K562 (cell line): ENCODE results near the gene POMT2. TPM values are rescaled to one million over a fixed set of nuclear protein-coding genes. Genes with fewer than 3 reads are reported as not detected.

Experiments
- ATAC-seq: fragments of 200-7000 bp; cut with Tn5 transposase; 3 replicates; pipeline ENCODE4 v1.9.1; 2020; ENCODE audit warnings: moderate library complexity
- BruUV-seq: library from RNA; stranded (reverse); fragments of 400-500 nt; replicated peaks from 2 replicates; lab custom pipeline; 2021; lab: Mats Ljungman, UMichigan
- CTCF ChIA-PET: fragments of 300-600 bp; formaldehyde crosslinking; extraction: SDS; loops from one replicate; lab custom pipeline; 2021; ENCODE audit warnings: low intra/inter-chr PET ratio; lab: Yijun Ruan, JAX
- POLR2A ChIA-PET: fragments of 300-600, 350-650 bp; sonication (Branson Sonifier 250); formaldehyde crosslinking; extraction: SDS; loops from one replicate; lab custom pipeline; 2021; ENCODE audit warnings: antibody characterized with exemption, inconsistent platforms; lab: Yijun Ruan, JAX
- DNase-seq, 4 experiments: peaks; one replicate each; pipeline versions ENCODE4 v3.0.0 to v3.0.0-alpha.2; 2011 to 2018; ENCODE audit warnings: low spot score in 3 of 4, mixed read lengths in 3 of 4; ENCODE audit errors: extremely low read depth in 1 of 4
- FAIRE-seq: peaks from 2 replicates; lab custom pipeline; 2011; peaks lifted over from hg19 to GRCh38; lab: Jason Lieb, UNC
- H2AFZ ChIP-seq: 2 replicates; pipeline ENCODE4 v1.6.0; 2011; ENCODE audit warnings: low read depth, low read length, control low read depth, inconsistent platforms
- H3K27ac ChIP-seq: fragments of 200-600 bp; 3 replicates; pipeline ENCODE4 v1.8.0; 2011; ENCODE audit warnings: low read depth, mild to moderate bottlenecking, control low read depth, inconsistent platforms, low read length, moderate library complexity, mixed read lengths; ENCODE audit errors: extremely low read depth
- H3K27me3 ChIP-seq, 2 experiments: fragments of 300-600 bp in 1 of 2; 2 replicates in 1 of 2; 3 replicates in 1 of 2; pipeline versions ENCODE4 v1.6.0 to v1.8.0; 2011; ENCODE audit warnings: inconsistent platforms in 2 of 2, low read length in 2 of 2, mild to moderate bottlenecking in 1 of 2, mixed read lengths in 1 of 2, moderate library complexity in 1 of 2; ENCODE audit not compliant: control insufficient read depth in 2 of 2, insufficient read depth in 2 of 2
- H3K36me3 ChIP-seq: fragments of 300-600 bp; 3 replicates; pipeline ENCODE4 v1.8.0; 2011; ENCODE audit warnings: mild to moderate bottlenecking, low read length, inconsistent platforms; ENCODE audit not compliant: control insufficient read depth, insufficient read depth
- H3K4me1 ChIP-seq, 2 experiments: fragments of 200-600 bp in 1 of 2; replicated peaks in 1 of 2; 2 replicates in 1 of 2; 3 replicates in 1 of 2; pipeline versions ENCODE4 v1.5.1 to v1.8.0; 2011; ENCODE audit warnings: inconsistent platforms in 2 of 2, low read length in 2 of 2, mild to moderate bottlenecking in 1 of 2, mixed read lengths in 1 of 2, moderate library complexity in 1 of 2; ENCODE audit not compliant: control insufficient read depth in 2 of 2, insufficient read depth in 2 of 2
- H3K4me2 ChIP-seq: 2 replicates; pipeline ENCODE4 v1.6.1; 2011; ENCODE audit warnings: low read length, control low read depth, inconsistent platforms, mixed read lengths; ENCODE audit not compliant: insufficient read depth
- H3K4me3 ChIP-seq: fragments of 200-600 bp; sonication (generic), shearing (Covaris generic); 2 replicates; pipeline ENCODE4 v1.5.1; 2016; ENCODE audit warnings: control low read depth, inconsistent platforms
- H3K79me2 ChIP-seq: fragments of 200-600 bp; 3 replicates; pipeline ENCODE4 v1.8.0; 2011; ENCODE audit warnings: low read length, inconsistent platforms; ENCODE audit not compliant: control insufficient read depth, insufficient read depth
- H3K9ac ChIP-seq, 2 experiments: 2 replicates each; pipeline versions ENCODE4 v1.6.0 to v1.6.1; 2011; ENCODE audit warnings: low read depth in 2 of 2, low read length in 2 of 2, control low read depth in 1 of 2, inconsistent platforms in 1 of 2, mild to moderate bottlenecking in 1 of 2, mixed read lengths in 1 of 2; ENCODE audit not compliant: insufficient read depth in 1 of 2
- H3K9me1 ChIP-seq: one replicate; pipeline ENCODE4 v1.6.0; 2011; ENCODE audit warnings: inconsistent platforms, mild to moderate bottlenecking, low read length, moderate library complexity; ENCODE audit not compliant: control insufficient read depth, insufficient read depth
- H3K9me3 ChIP-seq: replicated peaks from 2 replicates; pipeline ENCODE4 v1.5.1; 2011; ENCODE audit warnings: low read depth, low read length, inconsistent platforms; ENCODE audit not compliant: control insufficient read depth, insufficient read depth
- H4K20me1 ChIP-seq: replicated peaks from 2 replicates; pipeline ENCODE4 v1.6.1; 2011; ENCODE audit warnings: low read length, inconsistent platforms, mixed read lengths; ENCODE audit not compliant: control insufficient read depth, insufficient read depth
- ATF2 ChIP-seq: sonication (generic); formaldehyde crosslinking; IDR thresholded peaks from 2 replicates; pipeline ENCODE4 v1.8.1; 2022; ENCODE audit warnings: missing genetic modification reagents
- ATF7 ChIP-seq: fragments of 450-650 bp; IDR thresholded peaks from 2 replicates; pipeline ENCODE4 v1.7.1; 2014; ENCODE audit warnings: mild to moderate bottlenecking, moderate library complexity
- BRF1 ChIP-seq: IDR thresholded peaks from 3 replicates; pipeline ENCODE4 v1.6.1; 2011; ENCODE audit warnings: borderline replicate concordance, mild to moderate bottlenecking; ENCODE audit not compliant: insufficient read length; ENCODE audit errors: extremely low read depth
- CBFB ChIP-seq: sonication (generic); formaldehyde crosslinking; IDR thresholded peaks from 2 replicates; pipeline ENCODE4 v1.4.0; 2020; ENCODE audit warnings: mild to moderate bottlenecking, missing genetic modification reagents
- CREM ChIP-seq: IDR thresholded peaks from 2 replicates; pipeline ENCODE4 v1.6.1; 2014; ENCODE audit warnings: antibody characterized with exemption, low read depth
- CXXC5 ChIP-seq: fragments of 250-450 bp; sonication (Bioruptor Pico); IDR thresholded peaks from 2 replicates; pipeline ENCODE4 v1.8.0; 2022; ENCODE audit warnings: inconsistent platforms, mild to moderate bottlenecking, moderate library complexity
- ELK1 ChIP-seq: sonication (generic); formaldehyde crosslinking; IDR thresholded peaks from 2 replicates; pipeline ENCODE4 v1.8.1; 2022; ENCODE audit warnings: missing genetic modification reagents
- FIP1L1 ChIP-seq: fragments of 200-400 bp; formaldehyde crosslinking; IDR thresholded peaks from 2 replicates; pipeline ENCODE4 v1.6.1; 2018; ENCODE audit warnings: mild to moderate bottlenecking, low read depth, low read length; ENCODE audit not compliant: poor library complexity, severe bottlenecking
- ILK ChIP-seq: fragments of 450-650 bp; IDR thresholded peaks from 2 replicates; pipeline ENCODE4 v1.6.1; 2016; ENCODE audit warnings: missing genetic modification characterization, low read depth, mild to moderate bottlenecking, missing compliant biosample characterization, moderate library complexity, borderline replicate concordance
- MYNN ChIP-seq, 2 experiments: sonication (generic); formaldehyde crosslinking in 1 of 2; IDR thresholded peaks; 2 replicates each; pipeline versions ENCODE4 v1.5.0 to v1.6.1; 2016 to 2020; ENCODE audit warnings: antibody characterized with exemption in 1 of 2, missing genetic modification reagents in 1 of 2
- RAD51 ChIP-seq: fragments of 450-650 bp; IDR thresholded peaks from 2 replicates; pipeline ENCODE4 v1.7.1; 2016; ENCODE audit warnings: low read depth, mild to moderate bottlenecking, borderline replicate concordance
- SRSF9 ChIP-seq: fragments of 200-400 bp; formaldehyde crosslinking; IDR thresholded peaks from 2 replicates; pipeline ENCODE4 v1.6.1; 2017; ENCODE audit warnings: low read depth, low read length, borderline replicate concordance
- TCF7 ChIP-seq: sonication (generic); IDR thresholded peaks from 2 replicates; pipeline ENCODE4 v1.6.1; 2016; ENCODE audit warnings: antibody characterized with exemption, borderline replicate concordance
- ZEB2 ChIP-seq: fragments of 450-650 bp; IDR thresholded peaks from 2 replicates; pipeline ENCODE4 v1.6.1; 2016
- ZFX ChIP-seq: sonication (generic); formaldehyde crosslinking; IDR thresholded peaks from 2 replicates; pipeline ENCODE4 v1.8.0; 2022; ENCODE audit warnings: mild to moderate bottlenecking, missing genetic modification reagents, moderate library complexity
- ZNF436 ChIP-seq: fragments of 250-450, 450-650 bp; sonication (Bioruptor Pico); formaldehyde crosslinking; IDR thresholded peaks from 2 replicates; pipeline ENCODE4 v1.7.0; 2020; ENCODE audit warnings: mild to moderate bottlenecking
- WGBS: fragments of 100-300 bp; shearing (Covaris generic); methylation state at CpG from one replicate; pipeline ENCODE4 v1.1.6; 2016; ENCODE audit warnings: low coverage, mixed read lengths; ENCODE audit not compliant: insufficient coverage; ENCODE audit errors: missing lambda C conversion rate; 5-methylcytosine and 5-hydroxymethylcytosine counted together
- in situ Hi-C: fragments of 300-500 bp; cut with MboI; formaldehyde crosslinking; loops from 4 replicates; pipeline ENCODE4 v1.15.0; 2018; ENCODE audit warnings: inconsistent platforms, mixed read lengths
- intact Hi-C: fragments of 100-400 bp; cut with micrococcal nuclease; formaldehyde crosslinking; loops from 2 replicates; pipeline ENCODE4 v1.14.2; 2022
- polyA plus RNA-seq, 8 experiments: library from polyadenylated mRNA; depleted of rRNA in 4 of 8; stranded (reverse) in 5 of 8; unstranded in 3 of 8; fragments of >200 nt; fragmentation: Nextera tagmentation in 2 of 8; fragmentation: Illumina TruSeq in 1 of 8; extraction: Ambion mirVana in 2 of 8; extraction: Trizol in 1 of 8; gene quantifications; 2 replicates each; pipeline versions ENCODE4 v1.2.1 to v1.2.3, GENCODE V29; 2011 to 2014; ENCODE audit warnings: inconsistent platforms in 1 of 8, missing spikeins in 1 of 8
- total RNA-seq, 7 experiments: library from RNA; depleted of rRNA in 6 of 7; stranded (reverse); fragments of >200 nt in 6 of 7; fragmentation: Illumina TruSeq in 2 of 7; extraction: Trizol in 2 of 7; gene quantifications; 2 replicates each; pipeline versions ENCODE4 v1.2.1 to v1.2.3, GENCODE V29; 2011 to 2021; ENCODE audit warnings: low replicate concordance in 1 of 7

Gene POMT2
- total and polyA plus RNA-seq, 9 of the 15 experiments (the other 6 are each of a cell fraction or from before 2014, with no cell fraction given), result 0.39 to 16.6 (median 7.8) TPM

GRCh38 chr14:77228056-77228455 lies 92.6 kb downstream of the POMT2 start:
- CTCF ChIA-PET, result no interaction called here

DNA sequence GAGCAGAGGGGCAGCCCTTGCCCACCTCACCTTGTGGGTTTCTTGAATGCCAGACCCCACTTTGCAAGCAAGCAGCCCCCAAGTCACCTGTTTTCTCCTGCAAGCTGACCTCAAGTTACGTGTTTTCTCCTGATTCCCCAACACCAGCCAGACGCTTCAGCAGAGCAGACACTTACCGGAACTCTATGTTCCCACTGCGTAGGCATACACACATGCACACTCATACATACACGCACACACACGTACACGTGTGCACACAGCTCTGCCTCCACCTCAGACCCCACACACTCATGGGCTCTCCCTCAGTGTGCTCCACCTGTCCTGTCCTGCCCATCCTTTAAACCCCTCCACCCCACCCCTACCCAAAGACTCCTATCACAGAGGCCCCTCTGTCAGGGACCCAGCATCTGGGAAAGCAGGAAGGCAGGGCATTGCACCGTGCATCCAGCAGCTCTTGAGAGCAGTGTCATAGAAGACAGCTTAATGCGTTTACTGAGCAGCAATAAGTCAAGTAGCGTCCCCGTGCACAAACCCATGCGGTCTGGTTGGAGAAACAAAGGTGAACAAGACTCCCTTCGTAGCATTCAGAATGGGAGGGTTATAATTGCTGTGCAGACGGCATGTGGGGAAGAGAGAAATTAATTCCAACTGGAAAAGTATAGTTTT lies 94.7 kb downstream of the POMT2 start:
- no peak overlapping the region for H3K27ac ChIP-seq
- no peak overlapping the region for H2AFZ ChIP-seq
- H3K27me3 ChIP-seq, result peaks cover 3 to 23% of the 10 kb centered on the region in 2 experiments; a peak in 4 of 5 replicates
- H3K36me3 ChIP-seq, result no peaks in the 10 kb centered on the region
- ATAC-seq (no peak), FAIRE-seq (no peak), DNase-seq (no peak)
- no peak overlapping the region for H3K4me2 ChIP-seq
- no peaks in the 10 kb centered on the region for H3K9me3 ChIP-seq
- no peaks in the 10 kb centered on the region for H3K79me2 ChIP-seq
- no TSS peak for BruUV-seq
- 2% methylated on average over 14 of the region's 14 CpGs for WGBS
- POLR2A ChIA-PET, result no interaction called here
- intact Hi-C loops (no loop called here), in situ Hi-C loops (no loop called here)
- CTCF ChIA-PET, result no interaction called here
- H3K9me1 ChIP-seq, result no peaks in the 10 kb centered on the region
- H3K9ac ChIP-seq, result no peak overlapping the region
- no peak overlapping the region for H3K4me3 ChIP-seq
- no peaks in the 10 kb centered on the region for H4K20me1 ChIP-seq
- H3K4me1 ChIP-seq, result no peaks in the 10 kb centered on the region; a peak in 1 of 5 replicates
- no peak for TF ChIP-seq CXXC5 (CRISPR knock-in tag)
- TF ChIP-seq CREM, result no peak
- no peak for TF ChIP-seq MYNN (IDR thresholded peaks at IDR 0.05)
- TF ChIP-seq MYNN (CRISPR knock-in tag; IDR thresholded peaks at IDR 0.05), result no peak
- no peak for TF ChIP-seq ZFX
- TF ChIP-seq CBFB, result no peak
- no peak for TF ChIP-seq ZEB2
- TF ChIP-seq ATF2, result no peak
- TF ChIP-seq ATF7, result no peak
- no peak for TF ChIP-seq ELK1 (CRISPR knock-in tag)
- TF ChIP-seq TCF7, result no peak
- no peak for TF ChIP-seq FIP1L1
- TF ChIP-seq SRSF9, result no peak
- no peak for TF ChIP-seq ILK (tag)

More at GRCh38 chr14:77228056-77228455, 92.6 kb downstream of the POMT2 start:
- DNase-seq (peak in 1 of 4 experiments; percentile 19), FAIRE-seq (no peak), ATAC-seq (no peak)
- H3K79me2 ChIP-seq, result no peaks in the 10 kb centered on the region
- POLR2A ChIA-PET, result interaction anchor here (1.1 kb wide), 1 partner anchor 15 kb away, joined by 3 read pairs; no protein-coding TSS in a partner anchor
- no peak overlapping the region for H2AFZ ChIP-seq
- H3K27me3 ChIP-seq, result peaks cover 5 to 28% of the 10 kb centered on the region in 2 experiments; a peak in 4 of 5 replicates
- H3K27ac ChIP-seq, result no peak overlapping the region
- no TSS peak for BruUV-seq
- H3K36me3 ChIP-seq, result no peaks in the 10 kb centered on the region
- TF ChIP-seq ZNF436 (CRISPR knock-in tag) (no peak), RAD51 (no peak), BRF1 (no peak)
- H3K4me3 ChIP-seq, result no peak overlapping the region
- no peaks in the 10 kb centered on the region for H4K20me1 ChIP-seq
- H3K4me1 ChIP-seq, result no peaks in the 10 kb centered on the region
- H3K9ac ChIP-seq, result no peak overlapping the region
- H3K9me1 ChIP-seq, result no peaks in the 10 kb centered on the region
- intact Hi-C loops, result no loop called here
- H3K4me2 ChIP-seq, result no peak overlapping the region
- H3K9me3 ChIP-seq, result no peaks in the 10 kb centered on the region
- WGBS, result 8% methylated on average over 5 of the region's 6 CpGs
- in situ Hi-C loops, result no loop called here
